ENCODE results near the gene AOAH. TPM values are rescaled to one million over a fixed set of nuclear protein-coding genes. Genes with fewer than 3 reads are reported as not detected.

The AOAH gene
- total and polyA plus RNA-seq, 2 of the 13 experiments (the other 11 are each of a cell fraction or from before 2014, with no cell fraction given) = not detected

- intact Hi-C loops (cut with micrococcal nuclease; ENCODE audit: unreplicated experiment) = no loop called here
- no peaks in the 10 kb centered on the region for H3K36me3 ChIP-seq (replicated peaks in 1 of 2; ENCODE audit: control insufficient read depth in 1 of 2, insufficient read depth in 2 of 2, low read length in 2 of 2)
- H3K9ac ChIP-seq (ENCODE audit: insufficient read depth, low read depth, low read length) = no peak overlapping the region
- no peak for FAIRE-seq
- H3K9me3 ChIP-seq (ENCODE audit: low read length) = no peaks in the 10 kb centered on the region
- DNase-seq (ENCODE audit: low spot score) = no peak
- H2AFZ ChIP-seq (ENCODE audit: low read length) = no peak overlapping the region
- in situ Hi-C loops (cut with HindIII; ENCODE audit: extremely low pct_ligation_motif_present, low pct_unique_long_range_greater_than_20kb) = loop anchor here (25.0 kb wide), 1 partner anchor 533 kb away; no protein-coding TSS in a partner anchor
- no peaks in the 10 kb centered on the region for H3K79me2 ChIP-seq (ENCODE audit: insufficient read depth, low read length)
- CTCF ChIA-PET (ENCODE audit: low intra/inter-chr PET ratio, low total read pairs) = no interaction called here
- H3K4me1 ChIP-seq (ENCODE audit: insufficient read depth, low read length) = peaks cover 12% of the 10 kb centered on the region
- ATAC-seq = no peak
- H3K4me3 ChIP-seq (replicated peaks in 1 of 3; ENCODE audit: insufficient read depth in 1 of 3, low read depth in 2 of 3, low read length in 3 of 3) = no peak overlapping the region
- H4K20me1 ChIP-seq (ENCODE audit: insufficient read depth, low read length) = no peaks in the 10 kb centered on the region
- H3K27ac ChIP-seq (ENCODE audit: extremely low read length, insufficient read depth, low read length) = no peak overlapping the region
- no peaks in the 10 kb centered on the region; a peak in 1 of 5 replicates for H3K27me3 ChIP-seq (ENCODE audit: control insufficient read depth in 1 of 2, insufficient read depth in 2 of 2, low read length in 2 of 2)
- 37% methylated on average over 11 of the region's 11 CpGs for WGBS (ENCODE audit: low lambda C conversion rate)
- no peak overlapping the region for H3K4me2 ChIP-seq (ENCODE audit: low read depth, low read length)
- POLR2A ChIA-PET = no interaction called here
- no TSS peak for BruUV-seq (replicated peaks)
- TF ChIP-seq CCAR2 (optimal IDR thresholded peaks at IDR 0.05; ENCODE audit: low read depth, low read length) = no peak
- TF ChIP-seq TCF12 (IDR thresholded peaks at IDR 0.05) = no peak
- TF ChIP-seq TCF12 (CRISPR knock-in tag; IDR thresholded peaks at IDR 0.05) = no peak
- no peak for TF ChIP-seq ZNF770 (CRISPR knock-in tag; IDR thresholded peaks at IDR 0.05)
- no peak for TF ChIP-seq PAX8 (CRISPR knock-in tag; IDR thresholded peaks at IDR 0.05; ENCODE audit: borderline replicate concordance)
- no peak for TF ChIP-seq ETS1 (CRISPR knock-in tag; IDR thresholded peaks at IDR 0.05)
- no peak for TF ChIP-seq SPEN (CRISPR knock-in tag; IDR thresholded peaks at IDR 0.05; ENCODE audit: low read depth)
- no peak for TF ChIP-seq SMAD3 (CRISPR knock-in tag; IDR thresholded peaks at IDR 0.05)
- no peak for TF ChIP-seq ZBTB3 (CRISPR knock-in tag; IDR thresholded peaks at IDR 0.05; ENCODE audit: borderline replicate concordance, low read depth)
- no peak for TF ChIP-seq SIN3B (IDR thresholded peaks at IDR 0.05; ENCODE audit: low read length)
- TF ChIP-seq TCF7 (IDR thresholded peaks at IDR 0.05; ENCODE audit: low read depth) = no peak
- no peak for TF ChIP-seq RBFOX2 (IDR thresholded peaks at IDR 0.05; ENCODE audit: low read depth, low read length)
- TF ChIP-seq ZNF510 (CRISPR knock-in tag; IDR thresholded peaks at IDR 0.05; ENCODE audit: low read depth) = no peak
- TF ChIP-seq PRDM15 (CRISPR knock-in tag; IDR thresholded peaks at IDR 0.05) = no peak
- no peak for TF ChIP-seq CBX5 (CRISPR knock-in tag; IDR thresholded peaks at IDR 0.05; ENCODE audit: borderline replicate concordance)
- TF ChIP-seq ZFP91 (CRISPR knock-in tag; IDR thresholded peaks at IDR 0.05; ENCODE audit: borderline replicate concordance) = no peak
These were observed 70.5 kb downstream of the AOAH start for GRCh38 chr7:36653663-36654355.

All from HepG2 (cell line).